Stimulated activated naive CD8-positive, alpha-beta T cell treated with anti-CD3 and anti-CD28 coated beads, Interleukin-15, amount 100 ng/mL, for 72 hours (primary cell): ENCODE measurements around the gene PLEKHA5.
A peak's percentile ranks its signal among the peaks of the same experiment; 100 is the strongest.
"Not testable (repeated sequence)": the region's sequence is repeated elsewhere in the genome, so short reads cannot be mapped to it uniquely, and the experiment has no call there.

Experiments used
- ATAC-seq: fragments of 150-1000 bp; cut with Tn5 transposase; 2 replicates; pipeline ENCODE4 v1.10.0; 2021; ENCODE audit warnings: mild to moderate bottlenecking, moderate library complexity
- DNase-seq, 2 donors: peaks; one replicate each; pipeline ENCODE4 v3.0.0; 2021 to 2022
- H3K27ac Mint-ChIP-seq, 2 donors: one replicate each; pipeline ENCODE4 v1.8.0; 2022; ENCODE audit warnings: mild to moderate bottlenecking in 2 of 2, mixed read lengths in 2 of 2, moderate library complexity in 2 of 2
- H3K27me3 Mint-ChIP-seq: one replicate; pipeline ENCODE4 v1.8.0; 2022; ENCODE audit warnings: mixed read lengths
- H3K4me1 Mint-ChIP-seq: one replicate; pipeline ENCODE4 v1.8.0; 2022; ENCODE audit warnings: mild to moderate bottlenecking, mixed read lengths
- H3K4me3 Mint-ChIP-seq, 2 donors: one replicate each; pipeline ENCODE4 v1.8.0; 2022; ENCODE audit warnings: mild to moderate bottlenecking in 2 of 2, mixed read lengths in 2 of 2, moderate library complexity in 1 of 2
- H3K9me3 Mint-ChIP-seq, 2 donors: one replicate each; pipeline ENCODE4 v1.8.0; 2022; ENCODE audit warnings: mixed read lengths in 2 of 2

The PLEKHA5 gene

DNA sequence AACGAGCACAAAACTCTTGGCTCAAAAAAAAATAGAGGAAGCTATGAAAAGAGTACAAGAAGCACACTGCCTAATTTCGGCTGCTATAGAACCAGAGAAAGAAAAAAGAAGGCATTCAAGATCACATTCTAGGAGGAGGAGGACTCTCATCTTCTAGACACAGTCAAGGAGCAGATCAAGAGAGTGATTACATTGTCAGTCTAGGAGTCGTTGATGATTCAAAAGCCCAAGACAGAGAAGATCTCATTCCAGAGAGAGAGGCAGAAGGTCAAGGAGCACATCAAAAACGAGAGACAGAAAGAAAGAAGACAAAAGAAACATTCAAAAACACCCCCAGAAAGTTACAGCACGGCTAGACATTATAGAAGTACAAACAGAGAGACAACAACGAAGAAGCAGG lies 177.9 kb downstream of the PLEKHA5 start:
- Mint-ChIP-seq H3K27ac (no peak overlapping the region), H3K27me3 (no peaks in the 10 kb centered on the region), H3K4me3 (no peak overlapping the region), H3K4me1 (peaks cover 1% of the 10 kb centered on the region), H3K9me3 (no peaks in the 10 kb centered on the region)
- ATAC-seq = no peak
- no peak for DNase-seq

DNA sequence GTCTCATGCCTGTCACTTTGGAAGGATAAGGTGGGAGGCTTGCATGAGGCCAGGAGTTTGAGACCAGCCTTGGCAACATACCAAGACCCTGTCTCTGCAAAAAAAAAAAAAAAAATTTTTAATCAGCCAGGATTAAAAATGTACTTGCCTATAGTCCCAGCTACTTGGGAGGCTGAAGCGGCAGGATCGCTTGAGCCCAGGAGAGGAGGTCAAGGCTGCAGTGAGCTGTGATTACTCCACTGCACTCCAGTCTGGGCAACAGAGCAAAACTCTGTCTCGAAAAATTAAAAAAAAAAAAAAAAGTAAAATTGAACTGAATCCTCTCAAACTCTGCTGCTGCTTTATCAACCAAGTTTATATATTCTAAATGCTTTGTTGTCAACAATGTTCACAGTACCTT lies 181.6 kb downstream of the PLEKHA5 start:
- no peak for ATAC-seq
- H3K4me3 Mint-ChIP-seq = no peak overlapping the region
- H3K27ac Mint-ChIP-seq = no peak overlapping the region
- DNase-seq = no peak
- peaks cover 6% of the 10 kb centered on the region for H3K4me1 Mint-ChIP-seq
- no peaks in the 10 kb centered on the region for H3K9me3 Mint-ChIP-seq
- H3K27me3 Mint-ChIP-seq = no peaks in the 10 kb centered on the region

DNA sequence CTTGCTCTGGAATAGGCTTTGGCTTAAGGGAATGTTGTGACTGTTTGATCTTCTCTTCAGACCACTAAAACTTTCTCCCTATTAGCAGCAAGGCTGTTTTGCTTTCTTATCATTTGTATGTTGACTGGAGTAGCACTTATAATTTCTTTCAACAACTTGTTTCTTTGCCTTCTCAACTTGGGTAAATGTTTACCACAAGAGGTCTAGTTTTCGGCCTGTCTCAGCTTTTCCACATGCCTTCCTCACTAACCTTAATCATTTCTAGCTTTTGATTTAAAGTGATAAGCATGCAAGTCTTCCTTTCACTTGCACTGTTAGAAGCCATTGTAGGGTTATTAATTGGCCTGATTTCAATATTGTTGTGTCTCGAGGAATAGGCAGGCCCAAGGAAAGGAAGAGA lies 183.1 kb downstream of the PLEKHA5 start:
- Mint-ChIP-seq H3K9me3 (no peaks in the 10 kb centered on the region), H3K27ac (peak overlapping the region in 1 of 2 donors; percentile 25), H3K4me1 (peaks cover 6% of the 10 kb centered on the region), H3K27me3 (no peaks in the 10 kb centered on the region), H3K4me3 (no peak overlapping the region)
- ATAC-seq = no peak
- no peak for DNase-seq

DNA sequence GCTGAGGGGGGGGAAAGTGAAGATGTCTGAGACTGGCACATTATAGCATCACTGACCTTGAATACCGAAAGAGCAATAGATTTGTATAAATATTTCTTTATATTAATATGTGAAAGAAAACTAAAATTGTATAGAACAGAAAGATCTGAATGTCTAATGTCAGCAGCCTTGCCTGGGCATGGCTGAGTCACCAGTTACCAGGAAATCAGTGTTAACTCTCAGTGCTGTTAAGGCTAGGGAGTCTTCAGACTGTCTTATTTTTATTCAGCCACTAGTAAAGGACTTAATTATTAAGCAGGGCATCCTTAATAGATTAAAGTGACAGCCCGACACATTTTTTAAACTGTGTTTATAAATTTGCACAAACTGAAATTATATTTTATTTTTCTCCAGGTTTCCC lies 186.9 kb downstream of the PLEKHA5 start:
- no peak overlapping the region for H3K4me3 Mint-ChIP-seq
- no peak overlapping the region for H3K27ac Mint-ChIP-seq
- peaks cover 6% of the 10 kb centered on the region for H3K4me1 Mint-ChIP-seq
- no peak for DNase-seq
- no peaks in the 10 kb centered on the region for H3K27me3 Mint-ChIP-seq
- ATAC-seq = no peak
- no peaks in the 10 kb centered on the region for H3K9me3 Mint-ChIP-seq

DNA sequence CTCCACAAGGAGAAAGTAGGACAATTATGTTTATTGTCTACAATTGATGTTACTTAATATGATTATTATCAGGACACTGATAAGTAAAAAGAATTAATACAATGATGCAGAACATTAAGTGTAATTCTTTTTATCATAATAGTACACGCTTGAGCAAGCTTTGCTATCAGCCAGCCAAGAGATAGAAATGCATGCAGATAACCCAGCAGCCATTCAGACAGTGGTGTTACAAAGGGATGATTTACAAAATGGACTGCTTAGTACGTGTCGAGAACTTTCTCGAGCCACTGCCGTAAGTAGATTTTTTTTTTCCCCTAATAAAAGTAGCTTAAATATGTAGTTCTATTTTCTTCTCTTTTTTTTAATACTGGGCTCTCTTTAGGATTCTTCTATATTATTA lies 192.8 kb downstream of the PLEKHA5 start:
- DNase-seq (no peak), ATAC-seq (no peak)
- Mint-ChIP-seq H3K4me1 (no peaks in the 10 kb centered on the region), H3K27ac (no peak overlapping the region), H3K27me3 (no peaks in the 10 kb centered on the region), H3K9me3 (peaks cover 5 to 8% of the 10 kb centered on the region in 2 donors), H3K4me3 (no peak overlapping the region)

DNA sequence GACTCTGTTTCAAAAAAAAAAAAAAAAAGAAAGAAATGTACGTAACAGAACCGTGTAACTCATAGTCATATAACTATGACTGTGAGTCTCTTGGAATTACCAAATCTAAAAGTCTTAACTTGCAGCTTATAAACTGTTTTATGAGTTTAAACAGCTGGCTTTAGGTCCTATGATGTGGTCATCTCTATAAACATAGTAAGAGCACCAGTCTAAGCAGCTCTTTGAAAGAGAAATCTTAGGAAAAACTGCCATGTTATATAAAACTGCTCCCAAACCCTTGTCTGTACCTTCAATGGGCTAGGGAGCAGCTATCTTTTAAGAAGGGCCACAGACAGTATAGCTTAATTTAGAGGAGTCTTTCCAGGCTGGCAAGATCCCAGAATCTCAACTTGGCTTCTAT lies 194.3 kb downstream of the PLEKHA5 start:
- no peak overlapping the region for H3K4me3 Mint-ChIP-seq
- ATAC-seq = no peak
- no peaks in the 10 kb centered on the region for H3K27me3 Mint-ChIP-seq
- H3K27ac Mint-ChIP-seq = no peak overlapping the region
- DNase-seq = no peak
- H3K4me1 Mint-ChIP-seq = no peaks in the 10 kb centered on the region
- H3K9me3 Mint-ChIP-seq = peaks cover 12 to 15% of the 10 kb centered on the region in 2 donors

DNA sequence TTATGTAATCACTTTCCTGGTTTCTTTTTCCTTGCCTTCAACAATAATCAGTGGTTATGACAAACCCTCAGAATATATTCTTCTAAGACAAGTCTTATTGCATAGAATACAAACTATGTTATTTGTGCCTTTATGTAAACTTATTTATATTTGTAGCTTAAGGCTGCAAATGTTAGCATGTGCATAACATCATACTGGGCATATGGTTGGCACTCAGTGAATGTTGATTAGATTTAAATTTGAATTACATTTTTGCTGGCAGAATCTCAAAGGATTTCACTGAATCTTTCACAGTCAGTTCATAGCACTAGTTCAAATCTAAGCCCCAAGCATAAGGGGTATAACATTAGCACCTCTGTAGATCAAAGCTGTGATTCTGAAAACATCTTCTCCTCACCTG lies 196.6 kb downstream of the PLEKHA5 start:
- H3K4me3 Mint-ChIP-seq = no peak overlapping the region
- H3K9me3 Mint-ChIP-seq = peaks cover 13 to 15% of the 10 kb centered on the region in 2 donors

DNA sequence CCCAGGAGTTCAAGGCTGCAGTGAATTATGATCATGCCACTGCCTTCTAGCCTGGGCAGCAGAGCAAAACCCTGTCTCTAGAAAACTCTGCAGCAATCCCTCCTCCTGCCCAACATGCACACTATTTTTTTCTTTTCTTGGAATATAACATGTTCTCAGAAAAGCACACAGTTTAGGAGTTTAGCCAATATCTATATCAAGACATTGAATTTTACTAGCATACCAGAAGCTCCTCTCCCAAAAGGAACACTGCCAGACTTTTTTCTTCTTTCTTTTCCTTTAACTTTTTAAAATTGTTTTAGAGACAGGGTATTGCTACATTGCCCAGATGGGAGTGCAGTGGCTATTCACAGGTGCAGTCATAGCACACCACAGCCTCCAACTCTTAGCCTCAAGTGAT lies 202.7 kb downstream of the PLEKHA5 start:
- no peaks in the 10 kb centered on the region for H3K4me1 Mint-ChIP-seq
- no peak for ATAC-seq
- no peak overlapping the region for H3K27ac Mint-ChIP-seq

More for the DNA sequence above, 196.6 kb downstream of the PLEKHA5 start:
- Mint-ChIP-seq H3K27me3 (no peaks in the 10 kb centered on the region), H3K4me1 (no peaks in the 10 kb centered on the region), H3K27ac (no peak overlapping the region)
- DNase-seq = no peak
- no peak for ATAC-seq

DNA sequence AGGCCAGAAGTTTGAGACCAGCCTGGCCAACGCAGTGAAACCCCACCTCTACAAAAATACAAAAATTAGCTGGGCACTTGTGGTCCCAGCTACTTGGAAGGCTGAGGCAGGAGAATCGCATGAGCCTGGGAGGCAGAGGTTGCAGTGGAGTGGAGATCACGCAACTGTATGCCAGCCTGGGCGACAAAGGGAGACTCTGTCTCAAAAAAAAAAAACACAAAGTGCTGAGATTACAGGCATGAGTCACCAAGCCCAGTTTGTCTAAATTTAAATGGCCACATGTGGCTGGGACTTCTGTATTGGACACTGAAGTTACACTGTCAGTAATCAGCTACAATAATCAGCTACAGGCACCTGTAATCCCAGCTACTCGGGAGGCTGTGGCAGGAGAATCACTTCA lies 208.9 kb downstream of the PLEKHA5 start:
- Mint-ChIP-seq H3K27me3 (no peaks in the 10 kb centered on the region), H3K9me3 (peaks cover 5 to 8% of the 10 kb centered on the region in 2 donors), H3K4me1 (no peaks in the 10 kb centered on the region), H3K27ac (no peak overlapping the region), H3K4me3 (no peak overlapping the region)
- DNase-seq (no peak), ATAC-seq (no peak)

More for the DNA sequence above, 202.7 kb downstream of the PLEKHA5 start:
- H3K4me3 Mint-ChIP-seq = no peak overlapping the region
- no peak for DNase-seq
- peaks cover 7 to 11% of the 10 kb centered on the region in 2 donors for H3K9me3 Mint-ChIP-seq
- H3K27me3 Mint-ChIP-seq = no peaks in the 10 kb centered on the region

DNA sequence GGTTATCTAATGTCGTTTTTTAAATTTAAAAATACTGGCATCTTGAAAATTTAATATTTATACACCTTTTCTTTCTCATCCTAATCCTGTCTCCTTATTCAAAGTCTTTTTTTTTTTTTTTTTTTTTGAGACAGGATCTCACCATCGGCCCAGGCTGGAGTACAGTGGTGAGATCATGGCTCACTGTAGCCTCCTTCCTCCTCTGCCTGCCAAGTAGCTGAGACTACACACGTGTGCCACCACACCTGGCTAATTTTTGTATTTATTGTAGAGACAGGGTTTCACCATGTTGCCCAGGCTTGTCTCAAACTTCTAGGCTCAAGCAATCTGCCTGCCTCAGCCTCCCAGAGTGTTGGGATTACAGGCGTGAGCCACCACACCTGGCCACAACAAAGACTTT lies 221.3 kb downstream of the PLEKHA5 start:
- H3K9me3 Mint-ChIP-seq, ATAC-seq, H3K27me3 Mint-ChIP-seq, H3K4me3 Mint-ChIP-seq, DNase-seq, H3K27ac Mint-ChIP-seq, H3K4me1 Mint-ChIP-seq: not testable (repeated sequence)

DNA sequence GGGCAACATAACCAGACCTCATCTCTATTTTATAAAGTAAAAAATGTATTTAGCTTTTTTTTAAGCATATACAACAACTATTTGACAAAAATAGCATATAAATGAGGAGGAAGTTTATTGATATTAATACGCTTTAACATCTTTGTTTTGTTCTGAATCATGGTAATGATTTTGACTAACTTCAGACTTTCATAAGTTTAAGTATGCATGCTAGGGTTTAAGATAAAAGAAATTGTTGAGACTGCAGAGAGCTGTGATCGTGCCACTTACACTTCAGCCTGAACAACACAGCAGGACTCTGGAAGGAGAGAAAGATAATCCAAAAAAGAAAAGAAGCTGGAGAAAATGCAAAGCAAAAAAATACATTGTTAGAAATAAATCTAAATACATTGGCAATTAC lies 221.8 kb downstream of the PLEKHA5 start:
- H3K9me3 Mint-ChIP-seq = no peaks in the 10 kb centered on the region
- H3K27me3 Mint-ChIP-seq = no peaks in the 10 kb centered on the region
- ATAC-seq (no peak), DNase-seq (no peak)
- H3K27ac Mint-ChIP-seq = no peak overlapping the region
- H3K4me3 Mint-ChIP-seq = no peak overlapping the region
- no peaks in the 10 kb centered on the region for H3K4me1 Mint-ChIP-seq

DNA sequence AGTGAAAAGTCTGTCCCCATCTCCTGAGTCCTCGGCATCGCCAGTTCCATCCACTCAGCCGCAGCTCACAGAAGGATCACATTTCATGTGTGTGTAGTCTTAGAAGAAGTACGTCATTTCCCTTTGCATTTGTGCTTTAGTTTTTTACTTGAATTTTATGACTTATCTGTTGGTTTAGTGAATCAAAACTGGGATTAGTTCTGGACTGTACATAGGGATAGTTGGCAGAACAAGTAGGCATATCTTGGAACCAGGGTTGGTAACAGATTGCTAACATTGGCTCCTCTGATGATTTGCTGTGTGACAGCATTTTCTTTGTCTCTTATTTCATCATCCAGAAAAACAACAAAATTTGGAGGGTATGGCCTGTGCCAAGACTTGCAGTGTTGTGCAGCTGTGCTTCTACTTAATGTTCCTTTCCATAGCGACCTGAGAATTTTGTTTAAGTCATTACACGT lies 240.2 kb downstream of the PLEKHA5 start:
- Mint-ChIP-seq H3K4me3 (no peak overlapping the region), H3K27ac (no peak overlapping the region), H3K27me3 (no peaks in the 10 kb centered on the region), H3K4me1 (no peaks in the 10 kb centered on the region), H3K9me3 (no peaks in the 10 kb centered on the region)
- ATAC-seq (no peak), DNase-seq (no peak)

DNA sequence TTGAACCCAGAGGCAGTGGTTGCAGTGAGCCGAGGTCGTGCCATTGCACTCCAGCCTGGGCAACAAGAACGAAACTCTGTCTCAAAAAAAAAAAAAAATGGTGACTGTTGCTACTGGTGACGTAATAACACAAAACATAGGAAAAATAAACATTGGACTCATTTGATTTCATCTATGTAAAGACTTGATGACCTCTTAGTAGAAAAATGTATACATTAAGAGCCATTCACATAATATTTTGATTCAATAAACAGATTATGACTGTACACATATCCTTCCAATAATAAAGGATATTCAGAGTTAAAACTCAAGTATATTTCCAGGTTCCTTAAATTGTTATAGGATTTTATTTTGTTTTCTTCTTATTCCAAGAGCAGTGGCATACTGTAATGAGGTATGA lies 244.1 kb downstream of the PLEKHA5 start:
- ATAC-seq (no peak), DNase-seq (no peak)
- H3K27me3 Mint-ChIP-seq = no peaks in the 10 kb centered on the region
- H3K4me3 Mint-ChIP-seq = no peak overlapping the region
- no peak overlapping the region for H3K27ac Mint-ChIP-seq
- H3K4me1 Mint-ChIP-seq = no peaks in the 10 kb centered on the region
- H3K9me3 Mint-ChIP-seq = no peaks in the 10 kb centered on the region

DNA sequence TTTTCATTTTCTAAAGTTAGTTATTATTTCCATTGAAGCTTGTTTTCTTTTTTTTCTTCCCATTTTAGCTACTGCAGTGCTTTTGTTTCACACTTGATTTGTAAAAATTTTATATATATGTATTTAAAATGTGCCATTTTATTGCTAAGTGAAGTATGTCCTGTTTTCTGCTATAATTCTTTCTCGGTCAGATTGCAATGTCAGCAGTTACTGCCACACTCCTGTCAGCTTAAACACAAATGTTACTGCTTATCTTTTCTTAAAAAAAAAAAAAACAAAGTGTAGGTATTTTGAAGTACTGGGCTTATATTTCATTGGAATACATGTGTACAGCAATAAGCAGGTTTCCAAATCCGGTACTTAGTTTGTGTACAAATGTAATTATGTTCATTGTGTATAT lies 246.4 kb downstream of the PLEKHA5 start:
- H3K4me1 Mint-ChIP-seq = no peaks in the 10 kb centered on the region
- H3K27ac Mint-ChIP-seq = no peak overlapping the region
- no peaks in the 10 kb centered on the region for H3K9me3 Mint-ChIP-seq
- H3K27me3 Mint-ChIP-seq = no peaks in the 10 kb centered on the region
- no peak overlapping the region for H3K4me3 Mint-ChIP-seq
- no peak for DNase-seq
- ATAC-seq = no peak

DNA sequence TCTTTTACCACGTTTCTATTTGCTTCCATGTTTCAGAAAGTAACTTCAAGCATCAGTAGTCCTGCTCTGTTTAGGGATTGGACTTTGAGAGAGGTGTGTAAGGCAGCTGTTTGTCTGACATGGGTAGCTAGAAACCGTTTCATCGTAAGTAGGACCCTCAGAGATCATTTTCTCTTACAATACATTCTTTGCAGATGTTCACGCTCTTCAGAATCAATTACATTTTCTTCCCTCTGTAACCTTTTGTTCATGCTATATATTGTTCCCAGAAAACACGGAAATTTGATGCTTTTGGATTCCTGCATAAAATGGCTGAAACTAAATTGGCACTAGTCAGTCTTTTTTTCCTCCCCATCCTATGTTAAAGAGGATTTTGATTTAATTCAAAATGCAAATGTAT lies 247.2 kb downstream of the PLEKHA5 start:
- H3K27ac Mint-ChIP-seq = peak overlapping the region in 1 of 2 donors; percentile 3
- no peak overlapping the region for H3K4me3 Mint-ChIP-seq
- H3K9me3 Mint-ChIP-seq = no peaks in the 10 kb centered on the region
- ATAC-seq (no peak), DNase-seq (no peak)
- peaks cover 4% of the 10 kb centered on the region for H3K4me1 Mint-ChIP-seq
- H3K27me3 Mint-ChIP-seq = no peaks in the 10 kb centered on the region

DNA sequence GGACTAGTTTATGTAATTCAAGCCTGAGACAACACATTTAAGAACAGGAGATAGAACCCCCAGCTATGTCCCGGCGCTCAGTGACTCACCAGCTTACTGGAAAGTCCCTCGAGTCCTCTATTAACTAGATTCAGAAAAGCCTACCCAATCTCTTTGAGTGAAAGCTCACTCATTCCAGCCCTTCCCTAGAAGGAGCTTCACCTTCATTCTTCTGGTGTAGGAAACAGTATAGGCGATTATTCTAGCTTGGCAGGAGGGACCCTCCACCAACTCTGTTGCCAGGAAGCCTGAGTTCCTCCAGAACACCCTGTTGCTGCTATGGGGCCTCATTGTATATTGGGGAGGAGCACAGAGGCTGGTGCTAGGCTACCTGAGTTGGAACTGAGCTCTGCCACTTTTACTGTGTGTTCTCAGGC lies 252.6 kb downstream of the PLEKHA5 start:
- Mint-ChIP-seq H3K4me1 (peaks cover 13% of the 10 kb centered on the region), H3K4me3 (peak overlapping the region in 1 of 2 donors; percentile 15), H3K9me3 (no peaks in the 10 kb centered on the region), H3K27me3 (no peaks in the 10 kb centered on the region), H3K27ac (peak overlapping the region in 1 of 2 donors; percentile 76)
- DNase-seq (peak; percentile 39 to 67), ATAC-seq (peak; percentile 96)

DNA sequence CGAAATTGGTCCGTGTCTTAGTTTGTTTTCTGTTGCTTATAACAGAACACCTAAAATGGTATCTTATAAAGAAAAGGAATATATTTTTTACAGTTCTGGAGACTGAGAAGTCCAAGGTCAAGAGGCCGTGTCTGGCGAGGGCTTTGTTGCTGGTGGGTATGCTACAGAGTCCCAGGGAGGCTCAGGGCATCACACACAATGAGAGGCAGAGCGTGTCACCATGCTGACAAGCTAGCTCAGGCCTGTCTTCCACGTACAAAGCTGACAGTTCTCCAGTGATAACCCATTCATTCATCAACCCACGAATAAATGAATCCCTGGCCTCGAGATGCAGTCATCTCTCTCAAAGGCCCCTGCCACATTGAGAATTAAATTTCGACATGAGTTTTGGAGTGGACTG lies 253.0 kb downstream of the PLEKHA5 start:
- Mint-ChIP-seq H3K9me3 (no peaks in the 10 kb centered on the region), H3K4me3 (no peak overlapping the region), H3K27ac (peak overlapping the region in 1 of 2 donors; percentile 76), H3K27me3 (no peaks in the 10 kb centered on the region), H3K4me1 (peaks cover 13% of the 10 kb centered on the region)
- ATAC-seq = peak; percentile 26
- no peak for DNase-seq
